Fibroblast of pulmonary artery (primary cell): ENCODE data around the gene BCAS1.
"Not testable (repeated sequence)": the region's sequence is repeated elsewhere in the genome, so short reads cannot be mapped to it uniquely, and the experiment has no call there.

ENCODE experiments used
- DNase-seq: peaks from one replicate; pipeline ENCODE4 v3.0.0-alpha.2; 2010; ENCODE audit warnings: low read depth
- H3K4me3 ChIP-seq: replicated peaks from 2 replicates; pipeline ENCODE4 v1.5.1; 2011; ENCODE audit warnings: low read depth, mild to moderate bottlenecking, control low read depth, low read length, moderate library complexity
- TF ChIP-seq, protein P1 (sequence below): IDR thresholded peaks from 2 replicates; pipeline ENCODE4 v1.5.1; 2011; ENCODE audit warnings: mild to moderate bottlenecking, control low read depth, low read length, inconsistent platforms; ENCODE audit errors: missing control alignments

Gene BCAS1

DNA sequence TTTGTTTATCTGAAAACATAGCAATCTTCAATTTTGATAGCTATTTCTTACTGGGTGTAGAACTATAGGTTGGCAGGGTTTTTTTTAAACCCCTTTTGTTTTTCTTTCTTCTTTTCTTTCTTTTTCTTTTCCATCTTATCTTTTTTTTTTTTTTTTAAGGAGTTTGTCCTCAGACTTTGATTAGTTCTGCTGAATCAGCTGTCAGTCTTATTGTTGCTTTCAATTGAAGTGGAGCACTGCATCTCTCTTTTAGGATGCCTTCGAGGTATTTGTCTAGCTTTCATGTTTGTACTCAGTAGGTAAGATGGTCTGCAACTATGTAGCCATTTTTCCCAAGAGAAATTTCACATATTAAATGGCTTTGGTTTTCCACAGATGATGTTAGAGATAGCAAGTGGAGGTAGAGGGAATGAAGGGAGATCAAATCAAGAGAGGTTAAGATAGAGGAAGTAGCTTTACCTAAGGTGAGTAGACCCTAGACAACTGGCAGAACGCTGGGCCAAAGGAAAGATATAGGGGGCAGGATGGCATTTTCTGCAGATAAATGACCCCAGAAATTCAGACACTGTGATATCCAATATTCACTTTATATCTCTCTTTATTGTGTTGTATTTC lies 137.1 kb downstream of the BCAS1 start:
- DNase-seq, result no peak
- no peak overlapping the region for H3K4me3 ChIP-seq

DNA sequence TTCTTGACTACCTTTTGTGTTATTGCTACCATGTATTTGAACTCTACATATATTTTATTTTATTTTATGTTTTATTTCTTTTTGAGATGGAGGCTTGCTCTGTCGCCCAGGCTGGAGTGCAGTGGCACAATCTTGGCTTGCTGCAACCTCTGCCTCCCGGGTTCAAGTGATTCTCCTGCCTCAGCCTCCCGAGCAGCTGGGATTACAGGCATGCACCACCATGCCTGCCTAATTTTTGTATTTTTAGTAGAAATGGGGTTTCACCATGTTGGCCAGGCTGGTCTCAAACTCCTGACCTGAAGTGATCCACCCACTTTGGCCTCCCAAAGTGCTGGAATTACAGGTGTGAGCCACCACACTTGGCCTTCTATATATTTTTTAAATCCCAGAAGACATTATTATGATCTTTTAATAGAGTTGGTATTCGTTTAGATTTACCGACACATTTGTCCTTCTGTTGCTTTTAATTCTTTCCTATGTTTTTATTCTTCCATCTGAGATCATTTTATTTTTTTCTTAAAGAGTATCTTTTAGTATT lies 137.7 kb downstream of the BCAS1 start:
- not testable (repeated sequence) for H3K4me3 ChIP-seq, DNase-seq

More for the DNA sequence above, 137.1 kb downstream of the BCAS1 start:
- TF ChIP-seq, protein P1, sequence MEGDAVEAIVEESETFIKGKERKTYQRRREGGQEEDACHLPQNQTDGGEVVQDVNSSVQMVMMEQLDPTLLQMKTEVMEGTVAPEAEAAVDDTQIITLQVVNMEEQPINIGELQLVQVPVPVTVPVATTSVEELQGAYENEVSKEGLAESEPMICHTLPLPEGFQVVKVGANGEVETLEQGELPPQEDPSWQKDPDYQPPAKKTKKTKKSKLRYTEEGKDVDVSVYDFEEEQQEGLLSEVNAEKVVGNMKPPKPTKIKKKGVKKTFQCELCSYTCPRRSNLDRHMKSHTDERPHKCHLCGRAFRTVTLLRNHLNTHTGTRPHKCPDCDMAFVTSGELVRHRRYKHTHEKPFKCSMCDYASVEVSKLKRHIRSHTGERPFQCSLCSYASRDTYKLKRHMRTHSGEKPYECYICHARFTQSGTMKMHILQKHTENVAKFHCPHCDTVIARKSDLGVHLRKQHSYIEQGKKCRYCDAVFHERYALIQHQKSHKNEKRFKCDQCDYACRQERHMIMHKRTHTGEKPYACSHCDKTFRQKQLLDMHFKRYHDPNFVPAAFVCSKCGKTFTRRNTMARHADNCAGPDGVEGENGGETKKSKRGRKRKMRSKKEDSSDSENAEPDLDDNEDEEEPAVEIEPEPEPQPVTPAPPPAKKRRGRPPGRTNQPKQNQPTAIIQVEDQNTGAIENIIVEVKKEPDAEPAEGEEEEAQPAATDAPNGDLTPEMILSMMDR, result no peak

DNA sequence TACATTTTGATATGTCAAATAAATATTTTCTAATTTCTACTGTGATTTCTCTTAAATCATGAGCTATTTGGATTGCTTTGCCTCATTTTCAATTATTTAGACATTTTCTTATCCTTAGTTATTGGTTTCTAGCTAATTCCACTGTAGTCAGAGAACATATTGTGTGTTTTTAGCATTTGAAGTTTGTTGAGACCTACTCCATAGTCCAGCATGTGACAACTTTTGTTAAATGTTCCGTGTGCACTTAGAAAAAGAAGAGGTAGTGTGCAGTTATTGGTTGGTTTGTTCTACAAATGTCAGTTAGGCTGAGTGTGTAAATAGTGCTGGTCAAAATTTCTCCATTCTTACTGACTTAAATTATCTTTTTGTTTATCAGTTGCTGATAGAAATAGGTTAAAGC lies 138.8 kb downstream of the BCAS1 start:
- TF ChIP-seq, protein P1, result no peak
- no peak for DNase-seq
- H3K4me3 ChIP-seq, result no peak overlapping the region

DNA sequence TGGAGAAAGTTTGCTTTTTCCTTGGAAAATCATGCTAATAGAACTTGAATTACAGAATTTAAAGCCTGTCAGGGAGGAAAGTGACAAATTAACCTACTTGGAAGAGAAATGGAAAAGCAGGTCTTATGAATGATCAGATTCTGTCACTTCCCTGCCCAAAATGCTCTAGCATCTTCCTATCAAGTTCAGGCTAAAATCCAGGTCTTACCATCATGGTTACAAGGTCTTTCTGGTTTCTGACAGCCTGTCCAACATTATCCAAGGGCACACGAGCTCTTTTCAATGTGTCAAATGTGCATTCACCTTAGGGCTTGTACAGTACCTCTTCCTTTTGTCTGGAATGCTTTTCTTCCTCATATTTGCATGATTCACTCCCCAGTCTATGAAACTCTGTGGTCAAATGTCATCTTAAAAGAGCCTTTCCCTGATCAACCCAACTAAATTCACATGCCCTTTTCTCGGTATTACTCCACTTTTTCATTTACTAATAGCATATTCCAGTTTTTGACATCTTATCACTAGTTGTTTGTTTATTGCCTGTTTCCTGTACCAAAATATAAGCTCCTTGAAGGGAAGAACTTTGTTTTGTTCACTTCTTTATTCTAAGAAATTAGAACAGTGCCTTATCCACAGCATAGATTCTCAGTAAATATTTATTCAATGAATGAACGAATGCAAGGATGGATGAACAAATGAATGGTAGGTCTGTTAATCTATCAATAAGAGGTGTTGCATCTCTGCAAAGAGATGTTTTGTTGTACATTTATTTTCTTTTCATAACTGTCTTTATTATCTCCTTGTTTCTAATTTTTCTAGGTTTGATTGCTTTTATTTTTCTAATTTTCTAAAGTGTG lies 139.5 kb downstream of the BCAS1 start:
- TF ChIP-seq, protein P1, result no peak
- DNase-seq, result no peak
- no peak overlapping the region for H3K4me3 ChIP-seq

DNA sequence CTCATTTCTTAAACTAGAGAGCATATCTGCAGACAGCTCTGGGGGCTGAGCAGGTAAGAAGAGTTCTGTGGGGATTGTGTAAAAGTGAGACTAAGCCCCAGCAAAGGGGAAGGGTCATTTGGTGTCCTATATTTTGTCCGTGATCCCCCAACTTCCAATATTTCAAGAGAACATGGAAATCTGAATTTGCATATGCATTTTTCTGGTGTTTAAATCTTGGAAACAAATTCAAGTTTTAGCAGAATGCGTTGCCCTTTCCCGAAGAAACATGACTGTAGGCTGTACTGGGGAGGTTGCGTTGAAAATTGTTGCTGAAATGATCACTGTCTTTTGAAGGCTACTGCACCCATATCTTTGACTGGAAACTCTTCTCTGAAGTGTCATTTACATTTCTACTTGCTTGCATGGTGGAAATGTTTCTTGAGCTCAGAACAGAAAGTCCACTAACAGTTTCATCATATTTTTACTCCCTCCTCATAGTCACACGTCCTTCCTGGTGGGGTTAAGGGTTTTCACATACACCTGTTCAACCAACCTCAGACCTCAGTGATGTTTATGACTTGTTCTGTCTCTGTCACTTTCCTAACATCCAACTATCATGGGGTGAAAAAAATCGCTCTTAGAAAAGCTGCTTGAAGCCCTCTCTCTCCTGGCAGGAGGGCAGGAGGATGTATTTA lies 140.3 kb downstream of the BCAS1 start:
- TF ChIP-seq, protein P1, result no peak
- DNase-seq, result no peak
- H3K4me3 ChIP-seq, result no peak overlapping the region

DNA sequence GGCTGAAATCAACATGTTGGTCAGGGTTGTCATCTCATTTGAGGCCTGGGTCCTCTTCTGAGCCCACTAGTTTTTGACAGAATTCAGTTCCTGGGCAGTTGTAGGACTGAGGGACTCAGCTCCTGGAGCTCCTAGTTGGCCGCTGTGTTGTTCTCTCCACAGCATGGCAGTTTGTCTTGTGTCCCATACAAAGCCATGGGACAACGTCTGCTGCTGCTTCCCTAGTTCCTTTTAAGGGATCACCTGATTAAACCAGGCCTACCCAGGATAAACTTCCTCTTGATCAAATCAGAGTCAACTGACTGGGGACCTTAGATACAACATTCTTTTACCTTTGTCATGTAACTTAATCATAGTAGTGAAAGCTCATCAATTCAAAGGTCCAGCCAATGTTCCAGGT lies 141.0 kb downstream of the BCAS1 start:
- DNase-seq, result no peak
- TF ChIP-seq, protein P1, result no peak
- no peak overlapping the region for H3K4me3 ChIP-seq

DNA sequence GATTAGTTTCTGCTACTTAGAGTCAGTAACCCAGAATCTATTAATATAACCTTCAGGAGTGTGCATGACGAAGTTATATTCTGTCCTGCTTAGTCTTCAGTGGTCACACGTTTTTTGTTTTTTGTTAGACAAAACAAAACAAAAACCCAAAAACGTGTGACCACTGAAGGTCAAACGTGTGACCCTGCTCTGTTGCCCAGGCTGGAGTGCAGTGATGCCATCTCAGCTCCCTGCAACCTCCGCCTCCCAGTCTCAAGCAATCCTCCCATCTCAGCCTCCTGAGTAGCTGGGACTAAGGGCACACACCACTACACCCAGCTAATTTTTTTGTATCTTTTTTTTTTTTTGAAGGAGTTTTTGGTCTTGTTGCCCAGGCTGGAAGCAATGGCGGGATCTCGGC lies 142.4 kb downstream of the BCAS1 start:
- no peak for DNase-seq
- TF ChIP-seq, protein P1, result no peak
- H3K4me3 ChIP-seq, result no peak overlapping the region
